HG03565 (cell line): ENCODE data around the gene CEP112.
"Not testable (repeated sequence)": the region's sequence is repeated elsewhere in the genome, so short reads cannot be mapped to it uniquely, and the experiment has no call there.

Experiments
- ATAC-seq: cut with Tn5 transposase; IDR thresholded peaks from one replicate; pipeline ENCODE4 v1.9.1; 2021; ENCODE audit warnings: mild to moderate bottlenecking, moderate library complexity; ENCODE audit not compliant: unreplicated experiment

CEP112 gene

DNA sequence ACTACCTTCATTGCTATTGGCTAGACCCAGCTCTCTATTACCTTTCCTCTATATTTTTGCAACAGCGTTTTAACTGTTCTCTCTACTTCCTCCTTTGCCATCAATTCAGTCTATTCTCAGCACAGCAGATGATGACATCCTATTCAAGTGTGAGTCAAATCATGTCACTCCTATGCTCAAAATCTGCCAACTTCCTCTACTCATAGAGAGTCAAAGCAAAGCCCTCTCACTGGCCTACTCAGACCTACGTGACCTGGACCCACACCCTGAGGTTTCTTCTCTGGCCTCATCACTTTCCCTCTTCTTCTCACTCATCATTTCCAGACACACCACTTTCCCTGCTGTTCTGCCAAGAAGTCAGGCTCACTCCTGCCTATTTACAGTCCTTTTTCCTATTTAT is 341.4 kb downstream of the CEP112 start:
- ATAC-seq = peak; percentile 74

DNA sequence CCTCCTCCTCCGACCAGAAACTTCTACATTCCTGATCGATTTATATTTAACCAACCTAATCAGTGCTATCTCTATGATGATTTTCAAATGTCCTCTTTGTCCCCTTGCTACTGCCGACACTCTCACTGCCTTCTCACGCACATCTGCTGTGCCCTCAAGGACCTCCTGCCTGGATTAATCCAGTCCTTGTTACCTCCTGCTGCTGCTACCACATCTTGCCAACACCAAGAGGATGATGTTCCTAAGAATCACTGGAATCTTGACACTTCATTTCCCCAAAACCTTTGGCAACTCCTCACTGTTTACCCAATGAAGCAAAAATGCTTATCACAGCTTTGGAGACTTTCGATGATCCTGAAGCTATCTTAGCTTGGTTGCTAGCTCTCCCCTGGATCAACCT is 343.2 kb downstream of the CEP112 start:
- ATAC-seq = no peak

DNA sequence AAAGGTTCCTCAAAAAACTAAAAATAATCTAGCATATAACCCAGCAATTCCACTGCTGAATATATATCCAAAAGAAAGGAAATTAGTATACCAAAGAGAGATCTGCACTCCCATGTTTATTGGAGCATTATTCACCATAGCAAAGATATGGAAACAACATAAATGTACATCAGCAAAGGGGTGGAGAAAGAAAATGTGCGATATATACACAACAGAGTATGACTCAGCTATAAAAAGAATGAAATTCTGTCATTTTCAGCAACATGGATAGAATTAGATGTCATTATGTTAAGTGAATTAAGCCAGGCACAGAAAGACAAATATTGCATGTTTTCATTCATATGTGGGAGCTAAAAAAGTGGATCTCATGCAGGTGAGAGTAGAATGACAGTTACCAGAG is 350.8 kb downstream of the CEP112 start:
- ATAC-seq = no peak

DNA sequence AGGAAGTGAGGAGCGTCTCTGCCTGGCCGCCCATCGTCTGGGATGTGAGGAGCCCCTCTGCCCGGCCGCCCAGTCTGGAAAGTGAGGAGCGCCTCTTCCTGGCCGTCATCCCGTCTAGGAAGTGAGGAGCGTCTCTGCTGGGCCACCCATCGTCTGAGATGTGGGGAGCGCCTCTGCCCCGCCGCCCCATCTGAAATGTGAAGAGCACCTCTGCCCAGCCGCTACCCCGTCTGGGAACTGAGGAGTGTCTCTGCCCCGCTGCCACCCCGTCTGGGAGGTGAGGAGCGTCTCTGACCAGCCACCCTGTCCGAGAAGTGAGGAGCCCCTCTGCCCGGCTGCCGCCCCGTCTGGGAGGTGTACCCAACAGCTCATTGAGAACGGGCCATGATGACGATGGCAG is 354.7 kb downstream of the CEP112 start:
- ATAC-seq = not testable (repeated sequence)

DNA sequence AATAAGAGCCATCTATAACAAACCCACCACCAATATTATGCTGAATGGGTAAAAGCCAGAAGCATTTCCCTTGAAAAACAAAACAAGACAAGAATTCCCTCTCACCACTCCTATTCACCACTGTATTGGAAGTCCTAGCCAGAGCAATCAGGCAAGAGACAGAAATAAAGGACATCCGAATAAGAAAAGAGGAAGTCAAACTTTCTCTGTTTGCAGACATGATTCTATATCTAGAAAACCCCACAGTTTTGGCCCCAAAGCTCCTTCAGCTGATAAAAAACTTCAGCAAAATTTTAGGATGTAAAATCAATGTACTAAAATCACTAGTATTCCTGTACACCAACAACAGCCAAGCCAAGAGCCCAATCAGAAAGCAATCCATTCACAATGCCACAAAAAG is 358.7 kb downstream of the CEP112 start:
- ATAC-seq = no peak

DNA sequence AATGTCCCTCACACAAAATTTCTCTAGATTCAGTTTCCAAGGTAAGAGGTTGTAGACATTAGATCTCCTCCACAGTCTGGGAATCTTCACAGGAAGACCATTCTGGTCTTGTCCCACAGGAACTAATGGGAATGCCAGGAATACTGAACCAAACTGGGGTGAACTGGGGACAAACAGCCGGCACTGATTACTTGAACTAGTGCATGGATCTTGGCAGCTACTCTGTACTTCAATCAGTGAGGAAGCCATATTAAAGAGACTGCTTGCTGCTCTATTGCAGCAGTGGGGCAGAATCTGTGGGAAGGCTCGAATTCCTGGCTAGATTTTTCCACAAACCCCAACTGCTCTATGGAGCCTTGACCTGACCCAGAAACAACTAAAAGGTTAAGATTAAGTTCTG is 361.6 kb downstream of the CEP112 start:
- no peak for ATAC-seq

DNA sequence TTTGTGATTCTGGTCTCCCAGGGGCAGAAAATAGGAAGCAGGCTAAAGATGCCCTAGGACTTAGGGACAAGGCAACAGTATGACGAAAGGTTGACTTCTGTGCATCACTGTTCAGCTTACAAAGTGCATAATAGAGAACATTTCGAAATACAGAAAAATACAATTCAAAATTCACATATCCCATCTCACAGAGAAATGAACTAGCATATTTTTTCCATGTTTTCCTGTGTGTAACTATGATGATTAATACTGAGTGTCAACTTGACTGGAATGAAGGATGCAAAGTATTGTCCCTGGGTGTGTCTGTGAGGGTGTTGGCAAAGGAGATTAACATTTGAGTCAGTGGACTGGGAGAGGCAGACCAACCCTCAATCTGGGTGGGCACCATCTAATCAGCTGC is 365.4 kb downstream of the CEP112 start:
- ATAC-seq = not testable (repeated sequence)

DNA sequence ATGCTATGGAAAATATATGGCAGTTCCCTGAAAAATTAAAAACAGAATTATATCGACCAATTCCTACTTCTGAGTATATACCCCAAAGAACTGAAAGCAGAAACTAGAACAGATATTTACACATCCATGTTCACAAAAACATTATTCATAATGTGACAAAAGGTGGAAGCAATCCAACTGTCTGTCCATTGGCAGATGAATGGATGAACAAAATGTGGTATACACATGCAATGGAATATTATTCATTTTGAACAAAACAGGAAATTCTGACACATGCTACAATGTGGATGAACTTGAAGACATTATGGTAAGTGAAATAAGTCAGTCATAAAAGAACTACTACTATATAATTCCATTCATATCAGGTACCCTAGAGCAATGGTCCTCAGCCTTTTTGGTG is 367.0 kb downstream of the CEP112 start:
- ATAC-seq = no peak

DNA sequence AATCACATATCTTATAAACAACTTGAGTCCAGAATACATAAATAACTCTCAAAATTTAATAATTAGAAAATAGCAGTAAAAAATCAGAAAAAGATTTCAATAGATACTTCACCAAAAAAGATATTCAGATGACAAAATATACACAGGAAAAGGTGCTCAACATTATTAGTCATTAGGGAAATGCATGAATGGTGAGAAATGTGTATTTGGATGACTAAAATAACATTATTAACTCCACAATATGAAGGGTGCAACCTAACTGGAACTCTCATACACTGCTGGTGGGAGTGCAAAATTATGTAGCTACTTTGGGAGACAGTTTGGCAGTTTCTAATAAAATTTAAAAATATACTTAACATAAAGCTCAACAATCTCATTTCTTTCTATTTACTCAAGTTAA is 368.2 kb downstream of the CEP112 start:
- no peak for ATAC-seq

DNA sequence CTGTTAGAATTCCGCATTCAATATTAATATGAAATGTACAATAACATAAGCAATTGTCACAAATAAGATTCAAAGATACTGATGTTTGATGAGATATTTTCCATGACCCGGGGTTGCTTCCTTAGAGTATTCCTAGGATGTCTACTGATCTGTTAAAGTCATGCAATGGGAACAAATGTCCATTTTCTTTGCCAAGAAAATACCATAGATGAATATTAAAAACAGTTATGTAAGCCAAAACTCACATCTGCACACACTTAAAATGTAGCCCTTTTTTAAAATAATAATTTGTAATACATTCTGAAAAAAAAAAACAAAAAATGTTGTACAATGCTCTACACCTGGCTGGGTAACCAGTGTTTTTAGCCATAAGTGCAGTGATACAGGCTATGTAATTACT is 371.1 kb downstream of the CEP112 start:
- no peak for ATAC-seq

DNA sequence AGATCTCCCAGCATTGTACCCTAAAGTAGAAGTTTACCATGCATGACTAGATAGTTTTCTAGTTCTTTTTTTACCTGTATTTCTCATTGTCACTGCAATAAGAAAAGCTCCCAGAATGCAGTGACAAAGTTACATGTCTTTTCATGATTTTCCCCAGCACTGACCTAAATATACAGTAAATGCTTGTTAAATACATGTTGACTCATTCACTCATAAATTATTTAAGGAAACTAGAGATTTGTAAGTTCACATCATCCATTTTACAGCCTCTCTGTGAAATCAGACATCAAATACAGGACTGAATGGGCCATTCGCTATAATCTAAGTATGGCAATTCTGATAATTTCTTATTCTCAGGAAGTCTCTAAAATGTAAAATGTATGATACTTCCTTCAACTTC is 371.6 kb downstream of the CEP112 start:
- ATAC-seq = no peak

DNA sequence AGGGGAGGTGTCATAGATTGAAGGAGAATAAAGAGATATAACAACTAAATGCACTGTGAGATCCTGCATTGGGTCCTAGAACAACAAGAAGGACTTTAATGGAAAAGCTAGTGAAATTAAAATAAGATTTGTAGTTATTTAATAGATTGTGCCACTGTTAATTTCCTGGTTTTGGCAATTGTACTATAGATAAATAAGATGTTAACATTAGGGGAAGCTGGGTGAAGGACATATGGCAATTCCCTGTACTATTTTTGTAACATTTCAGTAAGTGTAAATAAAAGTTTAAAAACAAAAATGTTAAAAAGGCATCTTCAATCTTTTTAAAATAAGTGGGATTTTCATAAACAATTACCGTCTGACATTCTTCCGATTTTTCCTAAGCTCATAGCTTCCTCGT is 372.1 kb downstream of the CEP112 start:
- ATAC-seq = no peak

DNA sequence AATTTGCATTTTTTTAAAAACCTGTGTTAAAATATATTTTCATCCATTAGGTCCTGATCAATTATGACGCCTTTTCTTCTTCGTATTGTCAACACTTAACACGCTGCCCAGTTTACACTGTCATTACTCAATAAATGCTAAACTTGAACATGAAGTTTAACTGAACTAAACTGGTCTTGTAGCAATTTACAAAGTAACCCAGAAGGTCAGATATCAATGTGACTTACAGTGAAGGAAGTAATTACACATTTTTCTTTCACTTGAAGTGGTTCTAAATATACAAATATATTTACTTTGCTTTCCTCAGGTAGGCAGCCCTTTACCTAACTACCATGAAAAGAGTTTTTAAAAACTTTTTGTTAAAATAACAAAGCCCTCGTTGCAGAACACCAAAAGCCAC is 374.0 kb downstream of the CEP112 start:
- ATAC-seq = no peak

DNA sequence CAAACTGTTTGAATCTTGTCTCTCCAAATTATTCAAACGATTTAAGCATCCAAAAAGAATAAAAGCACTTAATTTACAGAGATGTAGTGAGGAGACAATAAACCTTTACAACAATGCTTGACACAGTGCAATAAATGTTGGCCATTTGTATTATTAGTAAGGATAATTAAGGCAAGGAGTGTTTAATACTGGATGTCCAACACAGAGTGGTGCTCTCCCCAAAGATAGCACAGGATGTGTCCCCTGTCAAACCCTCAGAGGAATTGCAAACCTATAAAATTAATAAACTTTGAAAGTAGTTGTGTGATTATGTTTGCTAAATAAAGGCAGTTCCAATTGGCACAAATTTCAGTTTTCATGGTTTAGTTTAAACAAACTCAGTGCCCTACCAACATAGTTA is 377.5 kb downstream of the CEP112 start:
- no peak for ATAC-seq

DNA sequence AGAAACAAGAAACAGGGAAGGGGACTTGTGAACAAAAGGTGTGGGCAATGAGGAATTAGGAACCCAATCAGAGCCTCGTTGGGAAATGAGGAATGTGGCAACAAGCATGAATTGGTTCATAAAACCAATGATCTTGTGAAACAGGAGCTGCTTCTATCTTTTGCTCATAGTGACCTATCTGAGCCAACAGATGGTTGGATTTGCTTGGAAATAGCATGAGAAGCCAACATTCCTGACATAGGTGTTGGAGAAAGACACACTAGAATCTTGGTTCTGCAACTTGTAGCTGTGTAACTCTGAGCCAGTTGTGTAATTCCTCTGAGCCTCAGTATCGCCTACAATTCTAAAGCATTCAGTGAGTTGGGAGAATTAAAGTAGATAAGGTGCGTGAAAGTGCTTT is 378.6 kb downstream of the CEP112 start:
- no peak for ATAC-seq

DNA sequence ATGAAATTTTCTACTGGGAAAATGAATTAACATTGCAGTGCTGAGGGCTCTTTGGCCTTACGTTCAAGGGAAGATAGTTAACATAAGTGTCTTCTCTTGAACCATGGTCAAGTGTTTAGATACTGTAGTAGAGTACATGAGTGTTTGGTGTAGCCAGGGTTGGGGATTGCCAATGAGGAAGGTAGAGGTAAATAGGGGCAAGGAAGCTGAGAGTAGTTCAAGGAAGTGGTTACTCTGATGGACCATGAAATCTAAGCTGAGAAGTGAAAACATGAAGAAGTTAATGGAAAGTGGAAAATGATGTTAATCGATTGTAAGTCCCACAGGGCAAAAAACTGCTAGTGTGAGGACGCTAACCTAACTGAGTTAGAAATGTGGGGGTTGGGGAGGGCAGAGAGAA is 380.9 kb downstream of the CEP112 start:
- ATAC-seq = no peak

DNA sequence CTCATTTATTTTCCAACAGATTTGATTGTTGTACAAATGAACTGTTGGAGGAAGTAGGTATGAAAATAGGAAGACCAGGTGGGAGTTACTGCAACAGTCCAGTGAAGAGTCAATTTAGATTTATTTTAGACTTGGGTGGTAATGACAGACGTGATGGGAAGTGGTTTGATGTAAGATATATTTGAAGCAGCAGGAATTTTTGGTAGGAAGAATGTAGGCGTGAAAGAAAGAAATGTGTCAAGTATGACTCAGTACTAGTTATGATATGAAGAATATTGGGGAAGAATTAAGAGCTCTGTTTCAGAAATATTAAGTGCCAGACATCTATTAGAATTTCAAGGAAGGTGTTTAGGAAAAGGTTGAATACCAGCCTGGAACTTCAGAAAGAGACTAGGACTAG is 382.6 kb downstream of the CEP112 start:
- no peak for ATAC-seq

DNA sequence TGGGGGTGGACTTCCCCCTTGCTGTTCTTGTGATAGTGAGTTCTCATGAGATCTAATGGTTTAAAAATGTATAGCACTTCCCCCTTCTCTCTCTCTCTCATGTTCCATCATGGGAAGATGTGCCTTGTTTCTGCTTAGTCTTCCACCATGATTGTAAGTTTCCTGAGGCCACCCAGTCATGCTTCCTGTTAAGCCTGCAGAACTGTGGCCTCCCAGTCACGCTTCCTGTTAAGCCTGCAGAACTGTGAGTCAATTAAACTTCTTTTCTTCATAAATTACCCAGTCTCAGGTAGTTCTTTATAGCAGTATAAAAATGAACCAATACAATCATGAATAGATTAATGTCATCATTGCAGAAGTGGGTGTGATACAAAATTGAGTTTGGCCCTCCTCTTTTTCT is 383.4 kb downstream of the CEP112 start:
- not testable (repeated sequence) for ATAC-seq

DNA sequence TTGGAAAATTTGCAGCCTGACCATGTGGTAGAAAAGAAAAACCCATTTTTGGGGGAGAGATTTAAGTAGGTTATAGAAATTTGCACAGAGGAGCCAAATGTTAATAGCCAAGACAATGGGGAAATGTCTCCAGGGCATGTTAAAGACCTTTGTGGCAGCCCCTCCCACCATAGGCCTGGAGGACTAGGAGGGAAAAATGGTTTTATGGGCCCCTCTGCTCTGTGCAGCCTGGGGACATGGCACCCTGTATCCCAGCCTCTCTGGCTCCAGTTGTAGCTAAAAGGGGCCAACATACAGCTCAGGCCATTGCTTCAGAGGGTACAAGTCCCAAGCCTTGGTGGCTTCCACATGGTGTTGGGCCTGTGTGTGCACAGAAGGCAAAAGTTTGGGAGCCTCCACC is 384.6 kb downstream of the CEP112 start:
- no peak for ATAC-seq

DNA sequence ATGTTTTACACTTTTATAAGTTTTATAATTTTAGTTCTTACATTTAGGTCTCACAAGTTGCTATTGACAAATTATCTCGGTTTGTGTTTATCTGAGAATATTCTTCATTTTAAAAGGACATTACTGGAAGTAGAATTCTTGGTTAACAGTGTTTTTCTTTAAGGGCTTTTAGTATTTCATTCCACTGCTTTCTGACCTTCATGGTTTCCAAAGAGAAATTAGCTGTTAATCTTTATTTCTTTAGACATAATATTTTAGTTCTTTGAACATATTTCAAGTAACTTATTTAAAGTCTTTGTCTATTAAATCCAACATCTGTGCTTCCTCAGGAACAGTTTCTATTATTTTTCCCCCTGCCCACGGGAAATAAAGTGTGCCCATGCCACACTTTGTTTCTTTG is 390.4 kb downstream of the CEP112 start:
- ATAC-seq = no peak

DNA sequence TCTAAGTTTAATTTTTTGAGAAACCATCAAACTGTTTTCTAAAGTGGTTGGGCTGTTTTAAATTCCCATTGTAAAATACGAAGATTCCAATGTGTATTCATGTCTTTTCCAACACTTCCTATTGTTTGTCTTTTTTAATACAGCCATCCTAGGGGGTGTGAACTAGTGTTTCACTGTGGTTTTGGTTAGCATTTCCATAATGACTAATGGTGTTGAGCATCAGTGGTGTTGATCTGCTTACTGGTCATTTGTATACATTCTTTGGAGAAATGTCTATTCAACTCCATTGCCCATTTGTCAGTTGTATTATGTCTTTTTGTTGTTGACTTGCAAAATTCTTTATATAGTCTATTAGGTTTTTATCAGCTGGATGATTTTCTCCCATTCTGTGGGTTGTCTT is 391.3 kb downstream of the CEP112 start:
- ATAC-seq = no peak

DNA sequence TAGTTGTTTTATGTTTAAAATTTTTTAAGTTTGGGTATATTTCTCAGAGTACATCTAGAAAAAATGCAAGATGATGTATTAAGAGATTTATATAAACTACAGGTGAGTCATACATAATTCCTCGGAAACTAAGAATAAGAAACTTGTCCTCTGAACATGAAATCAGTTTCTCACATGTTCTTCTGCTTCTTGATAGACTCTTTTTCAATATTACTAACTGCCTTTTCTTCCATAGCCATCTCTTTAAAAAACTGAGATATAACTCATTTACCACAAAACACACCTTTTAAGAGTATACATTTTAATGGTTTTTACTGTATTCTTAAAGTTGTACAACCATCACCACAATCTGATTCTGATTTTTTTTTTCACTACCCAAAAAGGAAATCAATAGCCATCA is 392.1 kb downstream of the CEP112 start:
- ATAC-seq = no peak

DNA sequence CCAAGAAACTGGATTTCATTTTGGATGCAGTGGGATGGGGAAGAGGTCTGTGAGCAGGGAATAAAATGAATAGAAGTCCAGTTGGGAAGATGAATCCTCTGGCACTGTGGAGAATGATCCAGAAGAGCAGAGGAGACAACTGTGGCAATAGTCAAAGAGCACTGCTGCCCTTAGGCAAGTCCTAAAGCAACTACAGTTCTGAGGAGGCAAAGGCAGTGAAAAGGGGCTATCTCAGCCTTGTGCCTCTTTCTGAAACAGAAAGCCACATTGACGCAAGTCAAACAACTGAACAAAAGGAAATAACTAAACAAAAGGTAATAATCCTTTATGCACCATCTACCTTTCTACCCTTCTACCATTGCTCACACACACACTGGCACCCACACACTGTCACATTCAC is 392.5 kb downstream of the CEP112 start:
- no peak for ATAC-seq

DNA sequence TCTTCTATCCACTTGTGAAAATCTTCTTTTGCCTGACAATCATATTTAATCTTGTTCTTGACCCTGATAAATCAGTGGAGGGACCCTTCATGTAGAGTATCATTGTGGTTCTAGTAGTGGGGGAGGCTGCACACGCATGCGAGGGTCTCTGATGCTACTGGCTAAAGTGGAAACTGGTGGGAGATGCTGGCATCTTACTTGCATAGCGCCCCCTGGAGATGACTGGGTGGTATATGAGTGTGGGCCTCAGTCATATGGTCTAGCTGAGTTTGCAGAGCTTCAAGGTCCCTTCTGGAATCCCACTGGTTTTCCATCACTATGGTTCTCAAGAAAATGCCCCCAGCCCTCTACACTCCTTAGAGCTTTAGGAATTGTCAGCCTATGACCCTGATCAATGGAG is 394.1 kb downstream of the CEP112 start:
- ATAC-seq = no peak
